Natural killer cell (primary cell): Measurements from ENCODE around the gene DTNBP1. TPM values are rescaled to one million over a fixed set of nuclear protein-coding genes. Genes with fewer than 3 reads are reported as not detected.

ENCODE experiments used
- ATAC-seq, 3 donors: fragments of 150-1000 bp in 2 of 3; fragments of 200-7000 bp in 1 of 3; cut with Tn5 transposase; 1 replicate in 1 of 3; 2 replicates in 2 of 3; pipeline ENCODE4 v1.10.0; 2021; ENCODE audit warnings: mild to moderate bottlenecking in 2 of 3, moderate library complexity in 2 of 3
- DNase-seq, 2 donors: peaks; one replicate each; pipeline versions ENCODE4 v3.0.0 to v3.0.0-alpha.2; 2013 to 2021; ENCODE audit warnings: mixed read lengths in 1 of 2
- H3K27ac ChIP-seq: one replicate; pipeline ENCODE4 v1.5.1; 2013; ENCODE audit warnings: mild to moderate bottlenecking, low read length
- H3K27me3 ChIP-seq: one replicate; pipeline ENCODE4 v1.6.1; 2013; ENCODE audit warnings: low read length; ENCODE audit not compliant: control insufficient read depth, insufficient read depth
- H3K36me3 ChIP-seq: one replicate; pipeline ENCODE4 v1.6.1; 2013; ENCODE audit warnings: low read length; ENCODE audit not compliant: control insufficient read depth, insufficient read depth
- H3K4me1 ChIP-seq: one replicate; pipeline ENCODE4 v1.6.1; 2013; ENCODE audit warnings: low read length; ENCODE audit not compliant: control insufficient read depth, insufficient read depth
- H3K4me3 ChIP-seq: one replicate; pipeline ENCODE4 v1.5.1; 2013; ENCODE audit warnings: low read length
- H3K9me3 ChIP-seq: one replicate; pipeline ENCODE4 v1.6.1; 2013; ENCODE audit warnings: low read length; ENCODE audit not compliant: control insufficient read depth, insufficient read depth
- H3K27ac Mint-ChIP-seq, 2 donors: one replicate each; pipeline ENCODE4 v1.8.0; 2022; ENCODE audit warnings: mild to moderate bottlenecking in 2 of 2, mixed read lengths in 2 of 2, moderate library complexity in 1 of 2
- H3K27me3 Mint-ChIP-seq, 2 donors: one replicate each; pipeline ENCODE4 v1.8.0; 2022; ENCODE audit warnings: low read depth in 2 of 2, mixed read lengths in 2 of 2
- H3K36me3 Mint-ChIP-seq: one replicate; pipeline ENCODE4 v1.8.0; 2022; ENCODE audit warnings: mixed read lengths
- H3K4me1 Mint-ChIP-seq, 2 donors: one replicate each; pipeline ENCODE4 v1.8.0; 2022; ENCODE audit warnings: mixed read lengths in 2 of 2
- H3K4me3 Mint-ChIP-seq: one replicate; pipeline ENCODE4 v1.8.0; 2022; ENCODE audit warnings: mild to moderate bottlenecking, moderate library complexity, mixed read lengths
- H3K9me3 Mint-ChIP-seq, 2 donors: one replicate each; pipeline ENCODE4 v1.8.0; 2022; ENCODE audit warnings: mixed read lengths in 2 of 2
- CTCF ChIP-seq: fragments of 200-600 bp; IDR thresholded peaks from one replicate; pipeline ENCODE4 v1.8.0; 2022; ENCODE audit warnings: antibody characterized with exemption
- WGBS: methylation state at CpG from one replicate; pipeline ENCODE4 v1.1.7; 2013; ENCODE audit warnings: missing lambda C conversion rate; ENCODE audit not compliant: insufficient coverage; 5-methylcytosine and 5-hydroxymethylcytosine counted together
- intact Hi-C: fragments of 100-400 bp; cut with micrococcal nuclease; formaldehyde crosslinking; loops from one replicate; pipeline ENCODE4 v1.14.2; 2022
- total RNA-seq, 4 donors: library from RNA; stranded (reverse); fragments of 120-200 nt in 1 of 4; gene quantifications; one replicate each; pipeline versions ENCODE4 v1.2.3 to v1.2.4, GENCODE V29; 2013 to 2022

The DTNBP1 gene
- total RNA-seq, 3 donors from 2014 or later (not counting 1 experiment from before 2014, with no cell fraction given): 31.6 to 42.2 (median 38.4) TPM

DNA sequence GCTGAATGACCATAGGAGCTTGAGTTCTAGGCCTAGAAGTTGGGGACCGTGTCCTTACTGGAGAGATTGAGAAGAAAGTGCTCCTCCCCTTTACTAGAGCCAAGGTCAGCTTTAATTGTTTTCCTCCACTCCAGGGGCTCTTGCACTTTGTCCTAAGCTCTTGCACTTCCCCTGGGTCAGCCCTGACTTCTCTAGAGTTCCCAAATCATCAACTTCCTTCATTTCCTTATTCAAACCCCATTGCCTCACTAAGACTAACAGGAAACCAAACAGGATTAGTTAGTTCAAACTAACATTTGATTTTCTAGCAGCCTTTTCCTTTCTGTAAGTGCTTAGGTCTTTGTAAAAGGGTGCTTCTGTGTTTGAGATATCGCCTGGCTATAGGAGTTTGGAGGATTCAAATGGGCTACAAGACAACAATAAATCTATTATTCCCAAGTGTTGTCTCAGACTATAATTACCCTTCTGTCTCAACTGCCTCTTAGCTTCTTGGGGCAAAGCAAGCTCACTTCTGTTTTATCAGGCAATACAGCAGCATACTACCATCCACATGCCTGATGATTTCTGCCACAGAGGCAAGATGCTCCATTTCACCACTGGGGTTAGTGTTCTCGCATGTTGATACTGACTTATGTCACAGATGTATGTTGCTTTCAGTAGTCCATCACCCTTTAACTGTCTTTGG, 12.8 kb upstream of the DTNBP1 start:
- no peak overlapping the region for H3K27ac Mint-ChIP-seq

GRCh38 chr6:15674690-15675386, 12.0 kb upstream of the DTNBP1 start:
- no peak overlapping the region for H3K4me3 Mint-ChIP-seq
- no peak overlapping the region for H3K27ac ChIP-seq
- DNase-seq (no peak), ATAC-seq (no peak)
- no peak overlapping the region for H3K27ac Mint-ChIP-seq
- WGBS: 78% methylated on average over 9 of the region's 9 CpGs
- no peaks in the 10 kb centered on the region for H3K36me3 ChIP-seq
- peaks cover 0 to 17% of the 10 kb centered on the region in 2 donors for H3K4me1 Mint-ChIP-seq
- intact Hi-C loops: no loop called here
- TF ChIP-seq CTCF: no peak
- no peaks in the 10 kb centered on the region for H3K9me3 ChIP-seq
- H3K27me3 Mint-ChIP-seq: peaks cover 2 to 39% of the 10 kb centered on the region in 2 donors
- H3K36me3 Mint-ChIP-seq: no peaks in the 10 kb centered on the region
- H3K9me3 Mint-ChIP-seq: no peaks in the 10 kb centered on the region
- H3K4me3 ChIP-seq: no peak overlapping the region
- no peaks in the 10 kb centered on the region for H3K4me1 ChIP-seq
- no peaks in the 10 kb centered on the region for H3K27me3 ChIP-seq

More for the DNA sequence above, 12.8 kb upstream of the DTNBP1 start:
- no peak overlapping the region for H3K27ac ChIP-seq
- H3K4me1 Mint-ChIP-seq: peaks cover 0 to 17% of the 10 kb centered on the region in 2 donors
- DNase-seq (no peak), ATAC-seq (no peak)
- intact Hi-C loops: no loop called here
- H3K4me3 Mint-ChIP-seq: no peak overlapping the region
- 100% methylated on average over 2 of the region's 3 CpGs for WGBS
- no peaks in the 10 kb centered on the region for H3K4me1 ChIP-seq
- H3K36me3 Mint-ChIP-seq: no peaks in the 10 kb centered on the region
- H3K27me3 ChIP-seq: no peaks in the 10 kb centered on the region
- no peaks in the 10 kb centered on the region for H3K36me3 ChIP-seq
- no peak for TF ChIP-seq CTCF
- no peaks in the 10 kb centered on the region for H3K9me3 Mint-ChIP-seq
- H3K4me3 ChIP-seq: no peak overlapping the region
- no peaks in the 10 kb centered on the region for H3K9me3 ChIP-seq
- H3K27me3 Mint-ChIP-seq: peaks cover 2 to 39% of the 10 kb centered on the region in 2 donors

GRCh38 chr6:15673666-15674065, 10.8 kb upstream of the DTNBP1 start:
- H3K4me1 ChIP-seq: no peaks in the 10 kb centered on the region
- H3K4me3 Mint-ChIP-seq: no peak overlapping the region
- no peak overlapping the region for H3K27ac Mint-ChIP-seq
- no peak for ATAC-seq
- no peaks in the 10 kb centered on the region for H3K27me3 ChIP-seq
- 91% methylated on average over 3 of the region's 3 CpGs for WGBS
- no peaks in the 10 kb centered on the region for H3K36me3 ChIP-seq
- intact Hi-C loops: no loop called here
- no peak overlapping the region for H3K4me3 ChIP-seq
- H3K27me3 Mint-ChIP-seq: peaks cover 2 to 36% of the 10 kb centered on the region in 2 donors
- no peaks in the 10 kb centered on the region for H3K36me3 Mint-ChIP-seq
- no peaks in the 10 kb centered on the region for H3K9me3 Mint-ChIP-seq
- H3K27ac ChIP-seq: no peak overlapping the region
- no peak for TF ChIP-seq CTCF
- peaks cover 0 to 17% of the 10 kb centered on the region in 2 donors for H3K4me1 Mint-ChIP-seq
- H3K9me3 ChIP-seq: no peaks in the 10 kb centered on the region
- no peak for DNase-seq
